CD14-positive monocyte (primary cell): ENCODE data around the gene ELP2. TPM values are rescaled to one million over a fixed set of nuclear protein-coding genes. Genes with fewer than 3 reads are reported as not detected.

Source experiments
- DNase-seq, 3 donors: peaks; one replicate each; pipeline ENCODE4 v3.0.0-alpha.2; 2011 to 2022
- H2AFZ ChIP-seq: 2 replicates; pipeline ENCODE4 v1.6.0; 2012; ENCODE audit warnings: mild to moderate bottlenecking, low read depth, low read length, inconsistent platforms; ENCODE audit not compliant: insufficient read depth, poor library complexity, severe bottlenecking
- H3K27ac ChIP-seq, 2 donors: 1 replicate in 1 of 2; 2 replicates in 1 of 2; pipeline ENCODE4 v1.5.1; 2012 to 2013; ENCODE audit warnings: low read length in 2 of 2, control low read depth in 1 of 2, inconsistent platforms in 1 of 2, low read depth in 1 of 2, mild to moderate bottlenecking in 1 of 2
- H3K27me3 ChIP-seq, 2 donors: one replicate each; pipeline versions ENCODE4 v1.6.0 to v1.6.1; 2011 to 2013; ENCODE audit warnings: low read length in 2 of 2; ENCODE audit not compliant: control insufficient read depth in 2 of 2, insufficient read depth in 2 of 2
- H3K36me3 ChIP-seq, 2 donors: replicated peaks in 1 of 2; 1 replicate in 1 of 2; 2 replicates in 1 of 2; pipeline versions ENCODE4 v1.5.1 to v1.6.1; 2012 to 2013; ENCODE audit warnings: low read length in 2 of 2, control low read depth in 1 of 2, inconsistent platforms in 1 of 2, mild to moderate bottlenecking in 1 of 2; ENCODE audit not compliant: insufficient read depth in 2 of 2, control insufficient read depth in 1 of 2
- H3K4me1 ChIP-seq, 2 donors: 1 replicate in 1 of 2; 2 replicates in 1 of 2; pipeline versions ENCODE4 v1.5.1 to v1.6.1; 2012 to 2013; ENCODE audit warnings: low read length in 2 of 2, control low read depth in 1 of 2, inconsistent platforms in 1 of 2, mild to moderate bottlenecking in 1 of 2, moderate library complexity in 1 of 2; ENCODE audit not compliant: insufficient read depth in 2 of 2, control insufficient read depth in 1 of 2
- H3K4me2 ChIP-seq: replicated peaks from 2 replicates; pipeline ENCODE3; 2012; ENCODE audit warnings: low read length, moderate library complexity, mild to moderate bottlenecking; ENCODE audit not compliant: poor library complexity, severe bottlenecking; ENCODE audit errors: extremely low read depth
- H3K4me3 ChIP-seq, 3 experiments: fragments of 200-600 bp in 1 of 3; sonication (generic) in 1 of 3; replicated peaks in 1 of 3; 1 replicate in 2 of 3; 2 replicates in 1 of 3; pipeline ENCODE4 v1.5.1; 2011 to 2013; ENCODE audit warnings: low read length in 3 of 3, mild to moderate bottlenecking in 3 of 3, control low read depth in 2 of 3, low read depth in 2 of 3, inconsistent platforms in 1 of 3, moderate library complexity in 1 of 3
- H3K79me2 ChIP-seq: 2 replicates; pipeline ENCODE4 v1.6.0; 2012; ENCODE audit warnings: mild to moderate bottlenecking, control low read depth, inconsistent platforms, low read length, moderate library complexity; ENCODE audit not compliant: insufficient read depth
- H3K9ac ChIP-seq: 2 replicates; pipeline ENCODE4 v1.6.0; 2017; ENCODE audit warnings: low read length, mild to moderate bottlenecking; ENCODE audit not compliant: insufficient read depth, poor library complexity, severe bottlenecking
- H3K9me3 ChIP-seq, 2 donors: replicated peaks in 1 of 2; 1 replicate in 1 of 2; 2 replicates in 1 of 2; pipeline versions ENCODE4 v1.5.1 to v1.6.1; 2012 to 2013; ENCODE audit warnings: low read length in 2 of 2, control low read depth in 1 of 2; ENCODE audit not compliant: control insufficient read depth in 1 of 2, insufficient read depth in 1 of 2
- H4K20me1 ChIP-seq: 2 replicates; pipeline ENCODE4 v1.6.0; 2012; ENCODE audit warnings: mild to moderate bottlenecking, low read length, control low read depth, moderate library complexity; ENCODE audit not compliant: insufficient read depth
- H3K27ac Mint-ChIP-seq, 7 donors: one replicate each; pipeline ENCODE4 v1.8.0; 2020; ENCODE audit warnings: mild to moderate bottlenecking in 7 of 7, mixed read lengths in 7 of 7, moderate library complexity in 6 of 7, inconsistent platforms in 2 of 7
- H3K27me3 Mint-ChIP-seq, 3 donors: one replicate each; pipeline ENCODE4 v1.8.0; 2021 to 2022; ENCODE audit warnings: low read depth in 3 of 3, mild to moderate bottlenecking in 3 of 3, mixed read lengths in 3 of 3, moderate library complexity in 3 of 3, inconsistent platforms in 1 of 3
- H3K36me3 Mint-ChIP-seq, 2 donors: one replicate each; pipeline ENCODE4 v1.8.0; 2020; ENCODE audit warnings: mixed read lengths in 2 of 2, inconsistent platforms in 1 of 2, mild to moderate bottlenecking in 1 of 2
- H3K4me1 Mint-ChIP-seq: one replicate; pipeline ENCODE4 v1.8.0; 2020; ENCODE audit warnings: mild to moderate bottlenecking, mixed read lengths
- H3K4me3 Mint-ChIP-seq, 2 donors: one replicate each; pipeline ENCODE4 v1.8.0; 2020; ENCODE audit warnings: mild to moderate bottlenecking in 2 of 2, mixed read lengths in 2 of 2, moderate library complexity in 1 of 2
- H3K9me3 Mint-ChIP-seq, 7 donors: one replicate each; pipeline ENCODE4 v1.8.0; 2020 to 2022; ENCODE audit warnings: mixed read lengths in 7 of 7, mild to moderate bottlenecking in 6 of 7, moderate library complexity in 6 of 7, inconsistent platforms in 2 of 7
- WGBS: methylation state at CpG from one replicate; pipeline ENCODE4 v1.1.5; 2013; ENCODE audit warnings: missing lambda C conversion rate; ENCODE audit not compliant: insufficient coverage; 5-methylcytosine and 5-hydroxymethylcytosine counted together
- intact Hi-C, 2 donors: fragments of 100-400 bp; cut with micrococcal nuclease; formaldehyde crosslinking; loops; one replicate each; pipeline versions ENCODE4 v1.15.0 to v1.15.1; 2023
- polyA plus RNA-seq, 3 donors: library from polyadenylated mRNA; depleted of rRNA in 1 of 3; unstranded in 2 of 3; stranded (reverse) in 1 of 3; fragments of 300-500 nt in 2 of 3; fragments of >200 nt in 1 of 3; fragmentation: Illumina TruSeq in 2 of 3; gene quantifications; 1 replicate in 2 of 3; 2 replicates in 1 of 3; pipeline ENCODE4 v1.2.3, GENCODE V29; 2012 to 2021
- TF ChIP-seq, protein P1 (sequence below): fragments of 200-600 bp; IDR thresholded peaks from one replicate; pipeline ENCODE4 v1.8.0; 2022; ENCODE audit warnings: antibody characterized with exemption, mild to moderate bottlenecking

ELP2 gene
- polyA plus RNA-seq, 3 donors: 24.8 to 52.5 (median 27.1) TPM

- no peak overlapping the region for H2AFZ ChIP-seq
- WGBS: no CpG with 5 or more reads among the region's 1 CpG
- H3K27me3 ChIP-seq: no peaks in the 10 kb centered on the region
- H3K36me3 ChIP-seq: peaks cover 80 to 99% of the 10 kb centered on the region in 2 donors
- TF ChIP-seq, protein P1, sequence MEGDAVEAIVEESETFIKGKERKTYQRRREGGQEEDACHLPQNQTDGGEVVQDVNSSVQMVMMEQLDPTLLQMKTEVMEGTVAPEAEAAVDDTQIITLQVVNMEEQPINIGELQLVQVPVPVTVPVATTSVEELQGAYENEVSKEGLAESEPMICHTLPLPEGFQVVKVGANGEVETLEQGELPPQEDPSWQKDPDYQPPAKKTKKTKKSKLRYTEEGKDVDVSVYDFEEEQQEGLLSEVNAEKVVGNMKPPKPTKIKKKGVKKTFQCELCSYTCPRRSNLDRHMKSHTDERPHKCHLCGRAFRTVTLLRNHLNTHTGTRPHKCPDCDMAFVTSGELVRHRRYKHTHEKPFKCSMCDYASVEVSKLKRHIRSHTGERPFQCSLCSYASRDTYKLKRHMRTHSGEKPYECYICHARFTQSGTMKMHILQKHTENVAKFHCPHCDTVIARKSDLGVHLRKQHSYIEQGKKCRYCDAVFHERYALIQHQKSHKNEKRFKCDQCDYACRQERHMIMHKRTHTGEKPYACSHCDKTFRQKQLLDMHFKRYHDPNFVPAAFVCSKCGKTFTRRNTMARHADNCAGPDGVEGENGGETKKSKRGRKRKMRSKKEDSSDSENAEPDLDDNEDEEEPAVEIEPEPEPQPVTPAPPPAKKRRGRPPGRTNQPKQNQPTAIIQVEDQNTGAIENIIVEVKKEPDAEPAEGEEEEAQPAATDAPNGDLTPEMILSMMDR: no peak
- H3K9me3 ChIP-seq: no peaks in the 10 kb centered on the region
- no peak for DNase-seq
- Mint-ChIP-seq H3K4me3 (no peak overlapping the region), H3K4me1 (peaks cover 3% of the 10 kb centered on the region), H3K27me3 (no peaks in the 10 kb centered on the region), H3K27ac (peak overlapping the region in 1 of 7 donors; percentile 79), H3K36me3 (peaks cover 78 to 88% of the 10 kb centered on the region in 2 donors), H3K9me3 (no peaks in the 10 kb centered on the region)
- H3K79me2 ChIP-seq: no peaks in the 10 kb centered on the region
- H3K9ac ChIP-seq: no peak overlapping the region
- H4K20me1 ChIP-seq: no peaks in the 10 kb centered on the region
- H3K4me1 ChIP-seq: no peaks in the 10 kb centered on the region
- no peak overlapping the region for H3K4me2 ChIP-seq
- H3K4me3 ChIP-seq: no peak overlapping the region
- no peak overlapping the region for H3K27ac ChIP-seq
- intact Hi-C loops: no loop called here
Observed at GRCh38 chr18:36152781-36153180, 23.1 kb downstream of the ELP2 start.

- Histone ChIP-seq H3K27me3 (no peaks in the 10 kb centered on the region), H3K79me2 (no peaks in the 10 kb centered on the region), H3K9me3 (no peaks in the 10 kb centered on the region), H3K4me2 (no peak overlapping the region), H3K4me1 (no peaks in the 10 kb centered on the region), H4K20me1 (no peaks in the 10 kb centered on the region), H3K9ac (no peak overlapping the region), H3K4me3 (no peak overlapping the region), H3K36me3 (peaks cover 81 to 99% of the 10 kb centered on the region in 2 donors), H3K27ac (no peak overlapping the region), H2AFZ (no peak overlapping the region)
- Mint-ChIP-seq H3K9me3 (no peaks in the 10 kb centered on the region), H3K4me1 (peaks cover 3% of the 10 kb centered on the region), H3K36me3 (peaks cover 76 to 84% of the 10 kb centered on the region in 2 donors), H3K27me3 (no peaks in the 10 kb centered on the region), H3K27ac (peak overlapping the region in 1 of 7 donors; percentile 12), H3K4me3 (no peak overlapping the region)
- WGBS: 100% methylated on average over 1 of the region's 4 CpGs
- TF ChIP-seq, protein P1: no peak
- DNase-seq: no peak
- intact Hi-C loops: no loop called here
Observed at GRCh38 chr18:36153203-36153602, 23.5 kb downstream of the ELP2 start.
